Keratinocyte (primary cell): Measurements from ENCODE around the gene ID2.

Experiments
- EZH2 ChIP-seq: IDR thresholded peaks from one replicate; pipeline ENCODE4 v1.6.1; 2012; ENCODE audit warnings: inconsistent platforms, mild to moderate bottlenecking, low read length, moderate library complexity
- TF ChIP-seq, protein P1 (sequence below), 3 experiments: IDR thresholded peaks in 1 of 3; conservative IDR thresholded peaks in 1 of 3; optimal IDR thresholded peaks in 1 of 3; 2 replicates in 2 of 3; 3 replicates in 1 of 3; pipeline versions ENCODE3 to v1.5.1; 2011; ENCODE audit warnings: low read length in 3 of 3, mild to moderate bottlenecking in 3 of 3, moderate library complexity in 2 of 3, control low read depth in 1 of 3, inconsistent platforms in 1 of 3; ENCODE audit not compliant: insufficient read depth in 2 of 3; ENCODE audit errors: extremely low read depth in 1 of 3

DNA sequence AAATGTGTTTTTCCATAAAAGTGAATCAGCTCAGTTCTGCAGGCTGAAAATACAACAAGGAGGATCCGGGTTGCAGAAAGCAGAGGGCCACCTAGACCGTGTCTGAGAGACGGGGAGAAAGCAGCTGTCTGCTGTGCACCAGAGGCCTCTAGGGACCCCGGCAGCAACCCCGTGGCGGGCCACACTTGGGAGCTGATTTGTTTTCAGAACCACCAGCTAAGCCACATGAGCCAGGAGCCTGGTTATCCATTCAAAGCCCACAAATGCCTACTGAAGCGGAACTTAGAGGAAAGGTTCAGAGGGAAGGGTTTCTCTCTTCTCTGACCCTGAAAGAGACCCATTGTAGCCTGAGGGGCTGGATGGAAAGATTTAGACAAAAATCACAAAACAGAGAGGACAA, 28.4 kb upstream of the ID2 start:
- TF ChIP-seq, protein P1, sequence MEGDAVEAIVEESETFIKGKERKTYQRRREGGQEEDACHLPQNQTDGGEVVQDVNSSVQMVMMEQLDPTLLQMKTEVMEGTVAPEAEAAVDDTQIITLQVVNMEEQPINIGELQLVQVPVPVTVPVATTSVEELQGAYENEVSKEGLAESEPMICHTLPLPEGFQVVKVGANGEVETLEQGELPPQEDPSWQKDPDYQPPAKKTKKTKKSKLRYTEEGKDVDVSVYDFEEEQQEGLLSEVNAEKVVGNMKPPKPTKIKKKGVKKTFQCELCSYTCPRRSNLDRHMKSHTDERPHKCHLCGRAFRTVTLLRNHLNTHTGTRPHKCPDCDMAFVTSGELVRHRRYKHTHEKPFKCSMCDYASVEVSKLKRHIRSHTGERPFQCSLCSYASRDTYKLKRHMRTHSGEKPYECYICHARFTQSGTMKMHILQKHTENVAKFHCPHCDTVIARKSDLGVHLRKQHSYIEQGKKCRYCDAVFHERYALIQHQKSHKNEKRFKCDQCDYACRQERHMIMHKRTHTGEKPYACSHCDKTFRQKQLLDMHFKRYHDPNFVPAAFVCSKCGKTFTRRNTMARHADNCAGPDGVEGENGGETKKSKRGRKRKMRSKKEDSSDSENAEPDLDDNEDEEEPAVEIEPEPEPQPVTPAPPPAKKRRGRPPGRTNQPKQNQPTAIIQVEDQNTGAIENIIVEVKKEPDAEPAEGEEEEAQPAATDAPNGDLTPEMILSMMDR (optimal IDR thresholded peaks at IDR 0.05 in 1 of 3, IDR thresholded peaks at IDR 0.05 in 1 of 3, conservative IDR thresholded peaks at IDR 0.05 in 1 of 3; ENCODE audit: extremely low read depth in 1 of 3, insufficient read depth in 2 of 3, low read length in 3 of 3), result no peak
- no peak for TF ChIP-seq EZH2
